ENCODE measurements around the gene R3HDM2. TPM values are rescaled to one million over a fixed set of nuclear protein-coding genes. Genes with fewer than 3 reads are reported as not detected.
A peak's percentile ranks its signal among the peaks of the same experiment; 100 is the strongest.

The R3HDM2 gene
- total RNA-seq, 1 experiment from 2014 or later = 34.7 TPM

DNA sequence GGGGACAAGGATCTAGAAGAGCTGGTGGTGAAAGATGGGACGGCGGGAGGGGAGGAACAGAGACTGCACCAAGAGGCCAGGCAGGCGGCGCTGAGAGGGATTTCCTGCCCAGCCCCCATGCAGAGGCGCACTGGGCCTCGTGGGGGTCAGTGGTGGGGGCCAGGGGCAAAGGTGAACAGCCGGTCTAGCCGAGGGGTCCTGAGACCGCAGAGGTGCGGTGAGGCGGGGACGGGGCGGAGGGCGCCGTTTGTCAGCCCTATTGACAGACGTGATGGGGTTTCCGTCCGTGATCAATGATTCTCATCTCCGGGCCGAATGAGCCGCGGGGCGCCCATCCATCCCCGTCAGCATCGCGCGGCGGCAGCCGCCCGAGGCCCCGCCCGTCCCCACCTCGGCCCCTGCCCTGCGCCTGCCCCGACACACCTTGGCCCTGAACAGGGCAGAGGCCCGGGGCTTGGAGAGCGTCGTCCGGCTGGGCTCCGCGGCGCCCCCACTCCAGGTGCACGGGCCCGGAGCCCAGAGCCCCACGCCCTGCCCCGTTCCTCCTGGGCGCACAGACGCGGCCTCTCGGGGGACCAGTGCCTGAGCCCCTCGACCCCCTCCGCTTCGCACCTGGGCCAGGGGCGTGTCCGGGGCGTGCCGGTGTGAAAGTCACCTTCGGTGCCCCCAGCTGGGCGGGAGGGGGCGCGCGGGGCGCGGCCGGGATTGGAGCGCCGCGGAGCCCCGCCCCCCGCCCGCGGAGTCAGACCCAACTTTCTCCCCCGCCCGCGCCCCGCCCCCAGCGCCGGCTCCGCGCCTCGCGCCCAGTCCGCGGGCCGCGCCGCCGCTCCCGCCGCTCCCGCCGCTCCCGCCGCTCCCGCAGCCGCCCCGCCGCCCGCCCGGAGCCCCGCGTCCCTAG is 214.6 kb downstream of the R3HDM2 start, which contains the start of gene NXPH4 (continued):
- TF ChIP-seq NFATC4 (CRISPR knock-in tag; IDR thresholded peaks at IDR 0.05) (no peak), MYBL2 (CRISPR knock-in tag; IDR thresholded peaks at IDR 0.05) (peak; percentile 57; the same call in 1 of the 2 replicates), E2F1 (CRISPR knock-in tag; IDR thresholded peaks at IDR 0.05) (0 out of 2 replicates have a peak, but pooled peaks have one; percentile 42), AFF4 (CRISPR knock-in tag; IDR thresholded peaks at IDR 0.05; ENCODE audit: borderline replicate concordance) (no peak), GRHL2 (CRISPR knock-in tag; IDR thresholded peaks at IDR 0.05; ENCODE audit: insufficient replicate concordance, severe bottlenecking) (no peak), TEAD4 (CRISPR knock-in tag; IDR thresholded peaks at IDR 0.05) (no peak), NR3C1 (CRISPR knock-in tag; conservative IDR thresholded peaks at IDR 0.05; ENCODE audit: low read depth) (no peak), KAT7 (CRISPR knock-in tag; IDR thresholded peaks at IDR 0.05; ENCODE audit: borderline replicate concordance) (no peak), ZNF317 (CRISPR knock-in tag; IDR thresholded peaks at IDR 0.05; ENCODE audit: borderline replicate concordance, low read depth) (no peak), EMX1 (CRISPR knock-in tag; IDR thresholded peaks at IDR 0.05) (no peak), PREB (CRISPR knock-in tag; IDR thresholded peaks at IDR 0.05; ENCODE audit: borderline replicate concordance) (no peak), ESRRA (CRISPR knock-in tag; IDR thresholded peaks at IDR 0.05; ENCODE audit: borderline replicate concordance) (peak; percentile 93), ZMAT4 (CRISPR knock-in tag; IDR thresholded peaks at IDR 0.05) (no peak), TP53 (CRISPR knock-in tag; IDR thresholded peaks at IDR 0.05) (peak; percentile 82; the same call in 1 of the 2 replicates), PRRX2 (CRISPR knock-in tag; IDR thresholded peaks at IDR 0.05) (no peak), ZNF396 (CRISPR knock-in tag; IDR thresholded peaks at IDR 0.05; ENCODE audit: borderline replicate concordance) (no peak), SP1 (CRISPR knock-in tag; conservative IDR thresholded peaks at IDR 0.05) (peak; percentile 86), IRF2 (CRISPR knock-in tag; IDR thresholded peaks at IDR 0.05; ENCODE audit: borderline replicate concordance, low read depth) (no peak), IRF1 (CRISPR knock-in tag; IDR thresholded peaks at IDR 0.05) (no peak)
- TF ChIP-seq, protein P1, sequence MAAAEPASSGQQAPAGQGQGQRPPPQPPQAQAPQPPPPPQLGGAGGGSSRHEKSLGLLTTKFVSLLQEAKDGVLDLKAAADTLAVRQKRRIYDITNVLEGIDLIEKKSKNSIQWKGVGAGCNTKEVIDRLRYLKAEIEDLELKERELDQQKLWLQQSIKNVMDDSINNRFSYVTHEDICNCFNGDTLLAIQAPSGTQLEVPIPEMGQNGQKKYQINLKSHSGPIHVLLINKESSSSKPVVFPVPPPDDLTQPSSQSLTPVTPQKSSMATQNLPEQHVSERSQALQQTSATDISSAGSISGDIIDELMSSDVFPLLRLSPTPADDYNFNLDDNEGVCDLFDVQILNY (CRISPR knock-in tag; IDR thresholded peaks at IDR 0.05) = peak; percentile 67; the same call in 1 of the 2 replicates

Measured in WTC11 (cell line).